ENCODE measurements around the gene RAPGEF5.

RAPGEF5 gene

GRCh38 chr7:22325671-22326070, 31.3 kb downstream of the RAPGEF5 start:
- in situ Hi-C loops (cut with HindIII; ENCODE audit: low pct_ligation_motif_present, low sequenced_read_pairs): no loop called here
- no peaks in the 10 kb centered on the region for H3K27me3 ChIP-seq (replicated peaks)
- no peak for DNase-seq
- TF ChIP-seq CTCF (IDR thresholded peaks at IDR 0.05; ENCODE audit: low read depth, low read length, missing control alignments): no peak
- no peak overlapping the region for H3K4me3 ChIP-seq (ENCODE audit: low read depth, low read length)
- no peaks in the 10 kb centered on the region for H3K36me3 ChIP-seq (replicated peaks)
- H3K27ac ChIP-seq: no peak overlapping the region

GRCh38 chr7:22323714-22324113, 33.2 kb downstream of the RAPGEF5 start:
- no peak for DNase-seq
- Histone ChIP-seq H3K36me3 (replicated peaks) (no peaks in the 10 kb centered on the region), H3K27ac (no peak overlapping the region), H3K4me3 (ENCODE audit: low read depth, low read length) (no peak overlapping the region), H3K27me3 (replicated peaks) (no peaks in the 10 kb centered on the region)
- TF ChIP-seq CTCF (IDR thresholded peaks at IDR 0.05; ENCODE audit: low read depth, low read length, missing control alignments): no peak
- in situ Hi-C loops (cut with HindIII; ENCODE audit: low pct_ligation_motif_present, low sequenced_read_pairs): no loop called here

- Histone ChIP-seq H3K27ac (no peak overlapping the region), H3K27me3 (replicated peaks) (no peaks in the 10 kb centered on the region), H3K4me3 (ENCODE audit: low read depth, low read length) (no peak overlapping the region), H3K36me3 (replicated peaks) (no peaks in the 10 kb centered on the region)
- TF ChIP-seq CTCF (IDR thresholded peaks at IDR 0.05; ENCODE audit: low read depth, low read length, missing control alignments): no peak
- no peak for DNase-seq
- in situ Hi-C loops (cut with HindIII; ENCODE audit: low pct_ligation_motif_present, low sequenced_read_pairs): no loop called here
These were observed 36.5 kb downstream of the RAPGEF5 start for GRCh38 chr7:22320416-22320815.

- no peak for DNase-seq
- Histone ChIP-seq H3K4me3 (ENCODE audit: low read depth, low read length) (no peak overlapping the region), H3K27me3 (replicated peaks) (no peaks in the 10 kb centered on the region), H3K27ac (no peak overlapping the region), H3K36me3 (replicated peaks) (no peaks in the 10 kb centered on the region)
- in situ Hi-C loops (cut with HindIII; ENCODE audit: low pct_ligation_motif_present, low sequenced_read_pairs): no loop called here
- TF ChIP-seq CTCF (IDR thresholded peaks at IDR 0.05; ENCODE audit: low read depth, low read length, missing control alignments): no peak
These were observed 37.2 kb downstream of the RAPGEF5 start for GRCh38 chr7:22319424-22320403.

- Histone ChIP-seq H3K36me3 (replicated peaks) (no peaks in the 10 kb centered on the region), H3K27me3 (replicated peaks) (no peaks in the 10 kb centered on the region), H3K27ac (no peak overlapping the region), H3K4me3 (ENCODE audit: low read depth, low read length) (no peak overlapping the region)
- in situ Hi-C loops (cut with HindIII; ENCODE audit: low pct_ligation_motif_present, low sequenced_read_pairs): no loop called here
- no peak for DNase-seq
- TF ChIP-seq CTCF (IDR thresholded peaks at IDR 0.05; ENCODE audit: low read depth, low read length, missing control alignments): no peak
These were observed 38.6 kb downstream of the RAPGEF5 start for GRCh38 chr7:22318376-22318775.

Data from brain microvascular endothelial cell (primary cell).